PFSK-1 (cell line): ENCODE data around the gene CEMIP.

Experiments used
- POLR2AphosphoS5 ChIP-seq: IDR thresholded peaks from 2 replicates; pipeline ENCODE4 v1.6.1; 2012; ENCODE audit warnings: low read depth, mild to moderate bottlenecking, control low read depth, low read length, moderate library complexity
- TF ChIP-seq, protein P1 (sequence below), 2 experiments: IDR thresholded peaks; 2 replicates each; pipeline versions ENCODE4 v1.6.1 to v1.8.0; 2011 to 2012; ENCODE audit warnings: low read depth in 2 of 2, low read length in 2 of 2, control low read depth in 1 of 2, inconsistent platforms in 1 of 2, mild to moderate bottlenecking in 1 of 2, moderate library complexity in 1 of 2; ENCODE audit not compliant: insufficient read depth in 1 of 2

DNA sequence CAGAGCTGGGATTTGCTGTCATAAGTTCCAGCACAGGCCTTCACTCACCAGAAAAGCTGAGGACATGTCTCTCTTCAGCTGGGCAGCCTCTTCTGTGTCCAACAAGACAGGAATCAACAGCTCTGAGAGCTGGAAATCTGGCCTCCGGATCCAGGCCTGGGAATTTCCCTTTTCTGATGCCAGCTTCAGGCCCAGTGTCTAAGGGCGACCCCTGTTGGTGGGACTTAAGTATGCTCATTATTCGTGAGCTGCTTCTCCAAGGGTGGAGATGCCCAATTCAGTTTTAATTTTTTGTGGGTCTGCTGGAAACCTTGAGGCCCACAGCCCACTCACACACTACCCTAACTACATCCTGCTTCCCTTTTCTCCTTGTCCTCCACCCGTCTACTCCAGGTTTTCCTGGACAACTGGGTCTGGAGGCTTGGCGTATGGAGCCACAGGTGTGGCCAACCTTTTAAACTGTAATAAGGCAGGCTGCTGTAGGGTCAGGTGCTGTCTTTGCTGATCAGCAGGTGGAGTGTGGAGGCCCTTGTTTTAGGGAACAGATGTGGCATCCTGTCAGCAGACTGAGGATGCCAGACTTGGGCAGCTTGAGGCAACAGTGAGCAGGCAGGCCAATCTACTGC lies 2.6 kb upstream of the CEMIP start:
- no peak for TF ChIP-seq POLR2AphosphoS5
- TF ChIP-seq, protein P1, sequence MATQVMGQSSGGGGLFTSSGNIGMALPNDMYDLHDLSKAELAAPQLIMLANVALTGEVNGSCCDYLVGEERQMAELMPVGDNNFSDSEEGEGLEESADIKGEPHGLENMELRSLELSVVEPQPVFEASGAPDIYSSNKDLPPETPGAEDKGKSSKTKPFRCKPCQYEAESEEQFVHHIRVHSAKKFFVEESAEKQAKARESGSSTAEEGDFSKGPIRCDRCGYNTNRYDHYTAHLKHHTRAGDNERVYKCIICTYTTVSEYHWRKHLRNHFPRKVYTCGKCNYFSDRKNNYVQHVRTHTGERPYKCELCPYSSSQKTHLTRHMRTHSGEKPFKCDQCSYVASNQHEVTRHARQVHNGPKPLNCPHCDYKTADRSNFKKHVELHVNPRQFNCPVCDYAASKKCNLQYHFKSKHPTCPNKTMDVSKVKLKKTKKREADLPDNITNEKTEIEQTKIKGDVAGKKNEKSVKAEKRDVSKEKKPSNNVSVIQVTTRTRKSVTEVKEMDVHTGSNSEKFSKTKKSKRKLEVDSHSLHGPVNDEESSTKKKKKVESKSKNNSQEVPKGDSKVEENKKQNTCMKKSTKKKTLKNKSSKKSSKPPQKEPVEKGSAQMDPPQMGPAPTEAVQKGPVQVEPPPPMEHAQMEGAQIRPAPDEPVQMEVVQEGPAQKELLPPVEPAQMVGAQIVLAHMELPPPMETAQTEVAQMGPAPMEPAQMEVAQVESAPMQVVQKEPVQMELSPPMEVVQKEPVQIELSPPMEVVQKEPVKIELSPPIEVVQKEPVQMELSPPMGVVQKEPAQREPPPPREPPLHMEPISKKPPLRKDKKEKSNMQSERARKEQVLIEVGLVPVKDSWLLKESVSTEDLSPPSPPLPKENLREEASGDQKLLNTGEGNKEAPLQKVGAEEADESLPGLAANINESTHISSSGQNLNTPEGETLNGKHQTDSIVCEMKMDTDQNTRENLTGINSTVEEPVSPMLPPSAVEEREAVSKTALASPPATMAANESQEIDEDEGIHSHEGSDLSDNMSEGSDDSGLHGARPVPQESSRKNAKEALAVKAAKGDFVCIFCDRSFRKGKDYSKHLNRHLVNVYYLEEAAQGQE (IDR thresholded peaks at IDR 0.05; ENCODE audit: insufficient read depth in 1 of 2, low read depth in 2 of 2, low read length in 2 of 2) = no peak
